Stimulated activated CD8-positive, alpha-beta memory T cell treated with anti-CD3 and anti-CD28 coated beads, Interleukin-2, amount 100 ng/mL, for 1 hour (primary cell): ENCODE measurements around the gene UNC119.

Experiments
- DNase-seq, 2 donors: peaks; one replicate each; pipeline ENCODE4 v3.0.0-alpha.2; 2020; ENCODE audit warnings: low read depth in 2 of 2

The UNC119 gene

GRCh38 chr17:28498652-28499363, 53.6 kb downstream of the UNC119 start:
- DNase-seq = no peak

GRCh38 chr17:28497931-28498330, 54.5 kb downstream of the UNC119 start:
- DNase-seq = no peak
